ENCODE measurements around the gene TPCN1. TPM values are rescaled to one million over a fixed set of nuclear protein-coding genes. Genes with fewer than 3 reads are reported as not detected.

The TPCN1 gene
- total RNA-seq, 4 donors from 2014 or later, result 66.7 to 199 (median 112) TPM

DNA sequence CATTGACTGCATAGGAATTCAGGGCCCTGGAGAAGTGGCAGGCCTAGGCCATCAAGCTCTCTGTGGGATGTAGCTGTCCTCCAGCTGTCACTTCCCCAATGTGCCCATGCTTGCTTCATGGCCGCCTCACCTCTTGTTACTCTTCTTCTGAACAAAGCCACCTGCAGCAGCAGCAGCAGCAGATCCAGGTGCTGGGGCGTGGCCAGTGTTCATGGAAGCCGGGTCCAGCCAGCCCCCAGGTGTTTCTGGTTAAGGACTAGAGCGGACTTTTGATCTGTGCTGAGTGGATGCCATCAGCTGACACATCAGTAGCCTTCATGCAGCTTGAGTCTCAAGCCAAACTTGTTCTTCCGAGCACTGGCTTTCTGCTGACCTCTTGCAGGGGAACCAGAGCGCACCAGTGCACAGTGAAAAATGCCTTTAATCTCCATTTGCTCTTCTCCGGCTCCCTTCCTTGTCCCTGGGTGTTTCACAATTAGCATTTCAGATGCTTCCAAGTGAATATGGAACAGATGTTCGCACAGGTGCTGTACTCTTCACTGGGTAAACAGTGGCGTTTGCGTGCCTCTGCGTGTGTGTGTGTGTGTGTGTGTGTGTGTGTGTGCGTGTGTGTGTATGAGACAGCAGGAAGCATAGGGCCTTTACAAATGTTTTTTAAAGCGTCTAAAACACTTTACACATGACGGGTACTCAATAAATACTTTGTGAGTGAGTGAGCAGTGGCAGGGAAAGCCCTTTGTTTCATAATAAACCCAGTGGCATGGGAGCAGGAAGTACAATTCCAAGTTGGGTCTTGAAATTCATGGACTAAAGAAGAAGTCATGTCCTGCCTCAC is 20.1 kb downstream of the TPCN1 start:
- H3K4me3 ChIP-seq, result peak overlapping the region in 1 of 4 donors; percentile 11
- peak in 2 of 3 donors; percentile 83 to 88 for DNase-seq
- H3K9me3 ChIP-seq, result no peaks in the 10 kb centered on the region
- peaks cover 0 to 95% (median 27%) of the 10 kb centered on the region in 4 donors for H3K4me1 ChIP-seq
- TF ChIP-seq, protein P1, sequence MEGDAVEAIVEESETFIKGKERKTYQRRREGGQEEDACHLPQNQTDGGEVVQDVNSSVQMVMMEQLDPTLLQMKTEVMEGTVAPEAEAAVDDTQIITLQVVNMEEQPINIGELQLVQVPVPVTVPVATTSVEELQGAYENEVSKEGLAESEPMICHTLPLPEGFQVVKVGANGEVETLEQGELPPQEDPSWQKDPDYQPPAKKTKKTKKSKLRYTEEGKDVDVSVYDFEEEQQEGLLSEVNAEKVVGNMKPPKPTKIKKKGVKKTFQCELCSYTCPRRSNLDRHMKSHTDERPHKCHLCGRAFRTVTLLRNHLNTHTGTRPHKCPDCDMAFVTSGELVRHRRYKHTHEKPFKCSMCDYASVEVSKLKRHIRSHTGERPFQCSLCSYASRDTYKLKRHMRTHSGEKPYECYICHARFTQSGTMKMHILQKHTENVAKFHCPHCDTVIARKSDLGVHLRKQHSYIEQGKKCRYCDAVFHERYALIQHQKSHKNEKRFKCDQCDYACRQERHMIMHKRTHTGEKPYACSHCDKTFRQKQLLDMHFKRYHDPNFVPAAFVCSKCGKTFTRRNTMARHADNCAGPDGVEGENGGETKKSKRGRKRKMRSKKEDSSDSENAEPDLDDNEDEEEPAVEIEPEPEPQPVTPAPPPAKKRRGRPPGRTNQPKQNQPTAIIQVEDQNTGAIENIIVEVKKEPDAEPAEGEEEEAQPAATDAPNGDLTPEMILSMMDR (IDR thresholded peaks at IDR 0.05), result no peak
- TF ChIP-seq POLR2A (IDR thresholded peaks at IDR 0.05), result no peak
- H3K36me3 ChIP-seq, result peaks cover 0 to 5% (median 0%) of the 10 kb centered on the region in 3 donors
- no peaks in the 10 kb centered on the region for H3K27me3 ChIP-seq
- peak overlapping the region; percentile 1 to 94 (median 82) for H3K27ac ChIP-seq

DNA sequence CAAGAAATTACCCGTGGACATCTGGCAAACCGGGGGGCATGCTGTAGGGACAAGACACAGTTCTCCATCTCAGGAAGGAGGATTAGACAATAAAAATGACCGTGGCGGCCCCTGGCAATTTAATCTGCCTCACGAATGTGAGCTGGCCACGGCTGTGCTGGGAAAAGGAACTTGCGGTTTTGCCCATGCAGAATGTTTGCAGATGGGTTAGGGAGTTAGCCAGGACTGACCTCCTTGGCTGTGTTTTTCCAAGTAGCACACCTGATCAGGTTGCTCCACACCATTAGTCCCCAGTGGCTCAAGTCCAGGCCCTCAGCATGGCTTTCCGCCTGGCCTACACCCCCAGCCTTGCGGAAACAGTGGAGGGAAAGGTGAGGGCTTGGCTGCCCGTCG is 20.8 kb downstream of the TPCN1 start:
- H3K9me3 ChIP-seq, result no peaks in the 10 kb centered on the region
- peak overlapping the region in 3 of 4 donors; percentile 70 to 94 (median 93) for H3K27ac ChIP-seq
- no peak overlapping the region for H3K4me3 ChIP-seq
- TF ChIP-seq POLR2A (IDR thresholded peaks at IDR 0.05), result no peak
- TF ChIP-seq, protein P1 (IDR thresholded peaks at IDR 0.05), result no peak
- H3K4me1 ChIP-seq, result peaks cover 0 to 95% (median 32%) of the 10 kb centered on the region in 4 donors
- H3K27me3 ChIP-seq, result no peaks in the 10 kb centered on the region
- peaks cover 0 to 5% (median 0%) of the 10 kb centered on the region in 3 donors for H3K36me3 ChIP-seq
- DNase-seq, result peak in 2 of 3 donors; percentile 54 to 61

DNA sequence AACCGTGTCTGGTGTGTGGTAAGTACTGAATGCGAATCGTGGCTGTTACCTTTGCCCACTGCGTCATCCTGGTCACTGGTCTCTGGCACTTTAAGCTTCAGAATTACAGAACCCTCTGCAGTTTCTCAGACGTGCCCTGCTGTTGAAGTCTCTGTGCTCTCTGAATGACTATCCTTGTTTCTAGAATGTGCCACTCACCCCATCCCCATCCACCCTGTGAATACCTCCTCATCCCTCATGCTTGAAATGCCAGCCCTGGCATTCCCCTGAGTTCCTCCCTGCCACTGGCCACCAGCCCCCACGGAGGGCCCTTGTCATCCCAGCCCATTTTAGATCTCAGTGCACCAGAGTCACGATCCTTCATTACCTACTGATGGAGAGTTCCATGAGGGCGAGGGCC is 21.3 kb downstream of the TPCN1 start:
- Histone ChIP-seq H3K4me1 (peaks cover 0 to 95% (median 33%) of the 10 kb centered on the region in 4 donors), H3K36me3 (peaks cover 0 to 5% (median 0%) of the 10 kb centered on the region in 3 donors), H3K27me3 (no peaks in the 10 kb centered on the region), H3K4me3 (no peak overlapping the region), H3K27ac (peak overlapping the region in 3 of 4 donors; percentile 70 to 94 (median 93)), H3K9me3 (no peaks in the 10 kb centered on the region)
- peak in 1 of 3 donors; percentile 48 for DNase-seq
- TF ChIP-seq, protein P1 (IDR thresholded peaks at IDR 0.05), result no peak
- TF ChIP-seq POLR2A (IDR thresholded peaks at IDR 0.05), result no peak

DNA sequence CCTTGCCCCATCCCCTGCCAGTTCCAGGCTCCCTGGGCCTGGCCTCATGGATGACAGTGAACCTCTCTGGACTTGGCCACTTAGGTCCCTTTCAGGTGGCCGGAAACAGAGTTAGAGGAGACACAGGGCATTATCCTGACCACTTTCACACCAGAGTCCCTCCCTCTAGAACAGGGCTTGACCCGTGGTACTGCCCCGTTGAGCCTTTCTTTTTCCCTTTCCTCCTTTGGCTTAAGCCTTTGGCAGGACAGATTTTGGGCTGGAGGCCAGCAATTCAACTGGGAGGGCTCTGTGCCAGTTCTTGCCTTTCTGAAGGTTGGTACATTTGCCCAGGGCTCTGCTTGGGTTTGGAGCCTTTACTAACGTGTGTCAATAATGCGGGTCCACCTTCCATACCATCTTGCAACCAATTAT is 22.8 kb downstream of the TPCN1 start:
- Histone ChIP-seq H3K9me3 (no peaks in the 10 kb centered on the region), H3K4me3 (no peak overlapping the region), H3K27ac (peak overlapping the region in 3 of 4 donors; percentile 70 to 93 (median 74)), H3K36me3 (peaks cover 0 to 8% (median 0%) of the 10 kb centered on the region in 3 donors), H3K27me3 (no peaks in the 10 kb centered on the region), H3K4me1 (peaks cover 0 to 83% (median 33%) of the 10 kb centered on the region in 4 donors)
- peak in 2 of 3 donors; percentile 54 to 64 for DNase-seq
- TF ChIP-seq, protein P1 (IDR thresholded peaks at IDR 0.05), result no peak
- no peak for TF ChIP-seq POLR2A (IDR thresholded peaks at IDR 0.05)

DNA sequence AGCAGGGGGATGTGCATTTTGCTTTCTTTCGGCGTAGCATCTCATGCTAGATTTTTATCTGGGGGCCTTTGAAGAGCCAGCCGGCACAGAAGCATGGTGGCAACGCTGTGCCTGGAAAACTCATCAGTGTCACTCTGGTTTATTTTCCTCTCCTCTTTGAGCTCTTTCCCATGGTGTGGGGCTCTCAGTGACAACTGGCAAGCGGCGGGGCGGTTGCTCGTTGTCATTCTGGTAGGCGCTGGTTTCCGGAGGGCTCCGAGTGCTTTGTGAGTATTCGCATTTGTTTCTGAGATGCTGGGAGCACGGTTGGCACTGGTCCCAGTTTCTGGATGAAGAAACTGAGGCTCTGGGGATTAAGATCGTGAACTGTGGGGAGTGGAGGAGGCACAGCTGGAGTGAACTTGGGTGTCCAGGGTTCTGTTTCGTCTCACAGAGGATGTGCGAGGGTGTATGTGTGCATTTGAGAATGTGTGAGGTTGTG is 23.3 kb downstream of the TPCN1 start:
- peak overlapping the region; percentile 42 to 93 (median 72) for H3K27ac ChIP-seq
- DNase-seq, result no peak
- TF ChIP-seq POLR2A (IDR thresholded peaks at IDR 0.05), result no peak
- TF ChIP-seq, protein P1 (IDR thresholded peaks at IDR 0.05), result no peak
- H3K36me3 ChIP-seq, result peaks cover 0 to 12% (median 0%) of the 10 kb centered on the region in 3 donors
- peaks cover 0 to 78% (median 31%) of the 10 kb centered on the region in 4 donors for H3K4me1 ChIP-seq
- no peaks in the 10 kb centered on the region for H3K27me3 ChIP-seq
- no peaks in the 10 kb centered on the region for H3K9me3 ChIP-seq
- no peak overlapping the region for H3K4me3 ChIP-seq

Measured in Peyer's patch (tissue), 4 donors.